Right lobe of liver (tissue), 4 donors: ENCODE results near the gene SUCLG2.

Source experiments
- CTCF ChIP-seq, 4 donors: fragments of 200-600 bp in 3 of 4; fragments of 450-650 bp in 1 of 4; IDR thresholded peaks; one replicate each; pipeline versions ENCODE4 v1.5.1 to v1.8.0; 2016 to 2022; ENCODE audit warnings: antibody characterized with exemption in 4 of 4, mild to moderate bottlenecking in 2 of 4
- POLR2A ChIP-seq: fragments of 450-650 bp; IDR thresholded peaks from one replicate; pipeline ENCODE4 v1.6.1; 2017; ENCODE audit warnings: antibody characterized with exemption, mild to moderate bottlenecking
- donor health status: DM: no; HTN: no; CAD: no.
- donor health status: DM: no; HTN: no; CAD: no.
- donor health status: DM: no; HTN: yes; CAD: no.

GRCh38 chr3:67416703-67417102 lies 237.7 kb downstream of the SUCLG2 start:
- TF ChIP-seq CTCF (IDR thresholded peaks at IDR 0.05) (no peak), POLR2A (no peak)
